Measurements from ENCODE around the gene PIGO.

The PIGO gene

DNA sequence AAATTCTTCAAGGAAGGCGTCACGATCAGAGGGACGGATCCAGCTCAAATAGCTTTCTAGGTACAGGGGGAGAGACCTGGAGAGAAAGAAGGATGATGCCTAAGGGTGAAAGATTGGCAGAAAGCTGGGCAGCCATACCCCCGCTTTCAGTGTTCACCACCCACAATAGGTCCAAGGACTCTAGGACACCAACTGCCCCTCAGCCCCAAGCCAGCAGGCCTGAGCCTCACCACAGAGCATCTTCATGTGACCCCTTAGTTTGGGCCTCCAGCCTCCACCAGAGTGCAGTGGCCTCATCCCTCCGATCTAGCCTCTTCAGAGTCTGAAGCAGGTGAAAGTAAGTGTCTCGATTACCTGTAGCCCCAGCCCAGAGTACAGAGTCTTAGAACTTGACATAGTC, 22.2 kb downstream of the PIGO start:
- ATAC-seq, result no peak
- no peak for TF ChIP-seq CSDC2 (CRISPR knock-in tag; IDR thresholded peaks at IDR 0.05)
- TF ChIP-seq ARNTL (CRISPR knock-in tag; IDR thresholded peaks at IDR 0.05; ENCODE audit: borderline replicate concordance, low read depth), result no peak
- no peak for TF ChIP-seq SNAI2 (CRISPR knock-in tag; IDR thresholded peaks at IDR 0.05)
- no peak for TF ChIP-seq ESRRG (CRISPR knock-in tag; IDR thresholded peaks at IDR 0.05)
- TF ChIP-seq PPARA (CRISPR knock-in tag; IDR thresholded peaks at IDR 0.05; ENCODE audit: borderline replicate concordance), result no peak
- TF ChIP-seq TOX (CRISPR knock-in tag; IDR thresholded peaks at IDR 0.05; ENCODE audit: borderline replicate concordance), result no peak

DNA sequence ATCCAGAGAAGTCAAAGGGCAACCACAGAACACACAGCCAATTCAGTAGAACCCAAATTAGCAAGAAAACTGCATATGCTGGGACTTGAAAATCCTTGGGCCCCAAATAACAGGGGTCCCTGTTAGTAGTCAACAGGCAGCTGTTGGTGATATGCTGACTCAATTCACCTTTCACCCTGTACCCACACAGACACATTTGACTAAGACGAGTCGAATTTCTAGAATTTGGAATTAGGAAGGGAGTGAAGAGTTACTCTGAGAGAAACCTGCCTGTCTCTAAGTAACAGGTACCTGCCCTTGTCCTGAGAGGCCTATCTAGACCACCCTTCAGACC, 23.1 kb downstream of the PIGO start:
- TF ChIP-seq ARNTL (CRISPR knock-in tag; IDR thresholded peaks at IDR 0.05; ENCODE audit: borderline replicate concordance, low read depth), result no peak
- no peak for TF ChIP-seq TCF4 (CRISPR knock-in tag; IDR thresholded peaks at IDR 0.05; ENCODE audit: borderline replicate concordance)
- TF ChIP-seq, protein P1, sequence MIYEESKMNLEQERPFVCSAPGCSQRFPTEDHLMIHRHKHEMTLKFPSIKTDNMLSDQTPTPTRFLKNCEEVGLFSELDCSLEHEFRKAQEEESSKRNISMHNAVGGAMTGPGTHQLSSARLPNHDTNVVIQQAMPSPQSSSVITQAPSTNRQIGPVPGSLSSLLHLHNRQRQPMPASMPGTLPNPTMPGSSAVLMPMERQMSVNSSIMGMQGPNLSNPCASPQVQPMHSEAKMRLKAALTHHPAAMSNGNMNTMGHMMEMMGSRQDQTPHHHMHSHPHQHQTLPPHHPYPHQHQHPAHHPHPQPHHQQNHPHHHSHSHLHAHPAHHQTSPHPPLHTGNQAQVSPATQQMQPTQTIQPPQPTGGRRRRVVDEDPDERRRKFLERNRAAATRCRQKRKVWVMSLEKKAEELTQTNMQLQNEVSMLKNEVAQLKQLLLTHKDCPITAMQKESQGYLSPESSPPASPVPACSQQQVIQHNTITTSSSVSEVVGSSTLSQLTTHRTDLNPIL (CRISPR knock-in tag; IDR thresholded peaks at IDR 0.05; ENCODE audit: low read depth), result no peak
- TF ChIP-seq ZNF8 (CRISPR knock-in tag; IDR thresholded peaks at IDR 0.05), result no peak
- no peak for TF ChIP-seq CSDC2 (CRISPR knock-in tag; IDR thresholded peaks at IDR 0.05)
- TF ChIP-seq ZNF70 (CRISPR knock-in tag; IDR thresholded peaks at IDR 0.05), result no peak
- no peak for TF ChIP-seq OSR1 (CRISPR knock-in tag; IDR thresholded peaks at IDR 0.05)
- no peak for TF ChIP-seq SNAI2 (CRISPR knock-in tag; IDR thresholded peaks at IDR 0.05)
- no peak for TF ChIP-seq ESRRG (CRISPR knock-in tag; IDR thresholded peaks at IDR 0.05)
- TF ChIP-seq GLIS3 (CRISPR knock-in tag; IDR thresholded peaks at IDR 0.05), result no peak
- no peak for TF ChIP-seq ZFP3 (CRISPR knock-in tag; IDR thresholded peaks at IDR 0.05)
- TF ChIP-seq ZC3H10 (CRISPR knock-in tag; IDR thresholded peaks at IDR 0.05), result no peak
- TF ChIP-seq, protein P2, sequence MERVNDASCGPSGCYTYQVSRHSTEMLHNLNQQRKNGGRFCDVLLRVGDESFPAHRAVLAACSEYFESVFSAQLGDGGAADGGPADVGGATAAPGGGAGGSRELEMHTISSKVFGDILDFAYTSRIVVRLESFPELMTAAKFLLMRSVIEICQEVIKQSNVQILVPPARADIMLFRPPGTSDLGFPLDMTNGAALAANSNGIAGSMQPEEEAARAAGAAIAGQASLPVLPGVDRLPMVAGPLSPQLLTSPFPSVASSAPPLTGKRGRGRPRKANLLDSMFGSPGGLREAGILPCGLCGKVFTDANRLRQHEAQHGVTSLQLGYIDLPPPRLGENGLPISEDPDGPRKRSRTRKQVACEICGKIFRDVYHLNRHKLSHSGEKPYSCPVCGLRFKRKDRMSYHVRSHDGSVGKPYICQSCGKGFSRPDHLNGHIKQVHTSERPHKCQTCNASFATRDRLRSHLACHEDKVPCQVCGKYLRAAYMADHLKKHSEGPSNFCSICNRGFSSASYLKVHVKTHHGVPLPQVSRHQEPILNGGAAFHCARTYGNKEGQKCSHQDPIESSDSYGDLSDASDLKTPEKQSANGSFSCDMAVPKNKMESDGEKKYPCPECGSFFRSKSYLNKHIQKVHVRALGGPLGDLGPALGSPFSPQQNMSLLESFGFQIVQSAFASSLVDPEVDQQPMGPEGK (CRISPR knock-in tag; IDR thresholded peaks at IDR 0.05; ENCODE audit: borderline replicate concordance), result no peak
- TF ChIP-seq RARB (CRISPR knock-in tag; IDR thresholded peaks at IDR 0.05), result no peak
- TF ChIP-seq, protein P3, sequence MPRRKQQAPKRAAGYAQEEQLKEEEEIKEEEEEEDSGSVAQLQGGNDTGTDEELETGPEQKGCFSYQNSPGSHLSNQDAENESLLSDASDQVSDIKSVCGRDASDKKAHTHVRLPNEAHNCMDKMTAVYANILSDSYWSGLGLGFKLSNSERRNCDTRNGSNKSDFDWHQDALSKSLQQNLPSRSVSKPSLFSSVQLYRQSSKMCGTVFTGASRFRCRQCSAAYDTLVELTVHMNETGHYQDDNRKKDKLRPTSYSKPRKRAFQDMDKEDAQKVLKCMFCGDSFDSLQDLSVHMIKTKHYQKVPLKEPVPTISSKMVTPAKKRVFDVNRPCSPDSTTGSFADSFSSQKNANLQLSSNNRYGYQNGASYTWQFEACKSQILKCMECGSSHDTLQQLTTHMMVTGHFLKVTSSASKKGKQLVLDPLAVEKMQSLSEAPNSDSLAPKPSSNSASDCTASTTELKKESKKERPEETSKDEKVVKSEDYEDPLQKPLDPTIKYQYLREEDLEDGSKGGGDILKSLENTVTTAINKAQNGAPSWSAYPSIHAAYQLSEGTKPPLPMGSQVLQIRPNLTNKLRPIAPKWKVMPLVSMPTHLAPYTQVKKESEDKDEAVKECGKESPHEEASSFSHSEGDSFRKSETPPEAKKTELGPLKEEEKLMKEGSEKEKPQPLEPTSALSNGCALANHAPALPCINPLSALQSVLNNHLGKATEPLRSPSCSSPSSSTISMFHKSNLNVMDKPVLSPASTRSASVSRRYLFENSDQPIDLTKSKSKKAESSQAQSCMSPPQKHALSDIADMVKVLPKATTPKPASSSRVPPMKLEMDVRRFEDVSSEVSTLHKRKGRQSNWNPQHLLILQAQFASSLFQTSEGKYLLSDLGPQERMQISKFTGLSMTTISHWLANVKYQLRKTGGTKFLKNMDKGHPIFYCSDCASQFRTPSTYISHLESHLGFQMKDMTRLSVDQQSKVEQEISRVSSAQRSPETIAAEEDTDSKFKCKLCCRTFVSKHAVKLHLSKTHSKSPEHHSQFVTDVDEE (CRISPR knock-in tag; IDR thresholded peaks at IDR 0.05), result no peak
- no peak for TF ChIP-seq ZNF565 (CRISPR knock-in tag; conservative IDR thresholded peaks at IDR 0.05; ENCODE audit: low read depth)
- TF ChIP-seq ZFP30 (CRISPR knock-in tag; IDR thresholded peaks at IDR 0.05), result no peak
- ATAC-seq, result no peak

DNA sequence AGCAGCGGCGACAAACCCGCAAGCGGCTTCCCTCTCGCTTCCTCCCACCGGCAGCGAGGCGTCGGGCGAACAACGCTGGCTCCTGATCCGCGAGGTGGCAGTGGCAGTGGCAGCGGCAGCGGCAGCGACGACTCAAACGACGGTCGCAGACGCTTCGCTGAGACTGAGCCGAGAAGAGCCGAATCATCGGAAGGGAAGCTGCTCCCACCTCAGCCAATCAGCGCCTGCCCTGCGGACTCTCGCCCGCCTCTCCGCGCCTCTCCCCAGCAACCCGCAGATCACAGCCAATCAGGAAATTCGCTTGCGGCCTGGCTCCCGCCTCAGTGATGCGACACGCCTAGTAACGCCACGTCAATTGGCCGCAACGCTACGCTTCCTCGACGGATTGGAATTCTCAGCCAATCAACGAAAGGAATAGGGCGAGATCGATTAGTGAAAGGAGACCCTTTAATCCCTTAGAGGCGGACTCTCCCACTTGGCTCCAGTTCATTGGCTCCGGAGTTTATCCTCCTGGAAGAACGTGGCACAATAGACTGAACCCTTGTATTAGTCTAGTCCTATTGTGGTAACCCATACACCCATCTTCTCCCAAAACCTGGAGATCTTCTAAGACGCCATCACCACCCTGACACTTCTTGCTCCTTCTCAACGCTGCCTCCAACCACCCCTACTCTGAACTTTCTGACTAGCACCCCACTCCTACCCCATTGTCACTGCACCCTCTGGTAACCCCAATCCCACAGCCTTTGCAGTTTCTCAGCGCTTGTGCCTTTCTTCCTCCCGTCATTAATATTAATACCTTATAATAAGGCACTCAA, 23.7 kb downstream of the PIGO start, which contains the start of gene VCP:
Gene VCP (minus strand): TSS at position 165 of the 818 bp plus-strand sequence. CDS start 272 bp downstream, outside the sequence.
- TF ChIP-seq TOX (CRISPR knock-in tag; IDR thresholded peaks at IDR 0.05; ENCODE audit: borderline replicate concordance), result no peak
- no peak for TF ChIP-seq CSDC2 (CRISPR knock-in tag; IDR thresholded peaks at IDR 0.05)
- TF ChIP-seq, protein P3 (CRISPR knock-in tag; IDR thresholded peaks at IDR 0.05), result no peak
- TF ChIP-seq BACH2 (CRISPR knock-in tag; IDR thresholded peaks at IDR 0.05; ENCODE audit: borderline replicate concordance), result no peak
- TF ChIP-seq ZFP30 (CRISPR knock-in tag; IDR thresholded peaks at IDR 0.05), result no peak
- TF ChIP-seq ZC3H10 (CRISPR knock-in tag; IDR thresholded peaks at IDR 0.05), result no peak
- TF ChIP-seq ARNTL (CRISPR knock-in tag; IDR thresholded peaks at IDR 0.05; ENCODE audit: borderline replicate concordance, low read depth), result no peak
- TF ChIP-seq, protein P4, sequence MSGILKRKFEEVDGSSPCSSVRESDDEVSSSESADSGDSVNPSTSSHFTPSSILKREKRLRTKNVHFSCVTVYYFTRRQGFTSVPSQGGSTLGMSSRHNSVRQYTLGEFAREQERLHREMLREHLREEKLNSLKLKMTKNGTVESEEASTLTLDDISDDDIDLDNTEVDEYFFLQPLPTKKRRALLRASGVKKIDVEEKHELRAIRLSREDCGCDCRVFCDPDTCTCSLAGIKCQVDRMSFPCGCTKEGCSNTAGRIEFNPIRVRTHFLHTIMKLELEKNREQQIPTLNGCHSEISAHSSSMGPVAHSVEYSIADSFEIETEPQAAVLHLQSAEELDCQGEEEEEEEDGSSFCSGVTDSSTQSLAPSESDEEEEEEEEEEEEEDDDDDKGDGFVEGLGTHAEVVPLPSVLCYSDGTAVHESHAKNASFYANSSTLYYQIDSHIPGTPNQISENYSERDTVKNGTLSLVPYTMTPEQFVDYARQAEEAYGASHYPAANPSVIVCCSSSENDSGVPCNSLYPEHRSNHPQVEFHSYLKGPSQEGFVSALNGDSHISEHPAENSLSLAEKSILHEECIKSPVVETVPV (CRISPR knock-in tag; IDR thresholded peaks at IDR 0.05), result no peak
- TF ChIP-seq ZNF70 (CRISPR knock-in tag; IDR thresholded peaks at IDR 0.05), result no peak
- TF ChIP-seq ZFP3 (CRISPR knock-in tag; IDR thresholded peaks at IDR 0.05), result no peak
- no peak for TF ChIP-seq PPARA (CRISPR knock-in tag; IDR thresholded peaks at IDR 0.05; ENCODE audit: borderline replicate concordance)
- TF ChIP-seq RARB (CRISPR knock-in tag; IDR thresholded peaks at IDR 0.05), result no peak
- no peak for TF ChIP-seq ESRRG (CRISPR knock-in tag; IDR thresholded peaks at IDR 0.05)
- TF ChIP-seq GLIS3 (CRISPR knock-in tag; IDR thresholded peaks at IDR 0.05), result no peak
- TF ChIP-seq ZNF565 (CRISPR knock-in tag; conservative IDR thresholded peaks at IDR 0.05; ENCODE audit: low read depth), result no peak
- TF ChIP-seq ISL1 (CRISPR knock-in tag; IDR thresholded peaks at IDR 0.05), result no peak
- TF ChIP-seq TCF4 (CRISPR knock-in tag; IDR thresholded peaks at IDR 0.05; ENCODE audit: borderline replicate concordance), result no peak
- ATAC-seq, result peak; percentile 93
